GM23338 (cell line): ENCODE results near the gene PVALB.

Source experiments
- CREB1 ChIP-seq: fragments of 250-450 bp; sonication (Bioruptor Pico); IDR thresholded peaks from 2 replicates; pipeline ENCODE4 v1.5.0; 2020; ENCODE audit warnings: low read depth, mild to moderate bottlenecking, moderate library complexity
- EZH2 ChIP-seq: fragments of 200-600 bp; sonication (generic); IDR thresholded peaks from one replicate; pipeline ENCODE4 v1.8.0; 2017; ENCODE audit warnings: antibody characterized with exemption, mild to moderate bottlenecking, low read depth; ENCODE audit not compliant: unreplicated experiment
- EZH2phosphoT487 ChIP-seq: fragments of 200-600 bp; sonication (generic); IDR thresholded peaks from one replicate; pipeline ENCODE4 v1.8.1; 2018; ENCODE audit warnings: antibody characterized with exemption; ENCODE audit not compliant: unreplicated experiment
- JUNB ChIP-seq: IDR thresholded peaks from one replicate; pipeline ENCODE4 v1.6.1; 2016; ENCODE audit warnings: antibody characterized with exemption; ENCODE audit not compliant: unreplicated experiment
- NANOG ChIP-seq: IDR thresholded peaks from 2 replicates; pipeline ENCODE4 v1.6.1; 2016; ENCODE audit warnings: antibody characterized with exemption, borderline replicate concordance
- POLR2AphosphoS5 ChIP-seq: IDR thresholded peaks from 2 replicates; pipeline ENCODE4 v1.6.1; 2016; ENCODE audit warnings: antibody characterized with exemption, low read depth
- REST ChIP-seq: IDR thresholded peaks from one replicate; pipeline ENCODE4 v1.6.1; 2018; ENCODE audit warnings: antibody characterized with exemption; ENCODE audit not compliant: unreplicated experiment
- TF ChIP-seq, protein P1 (sequence below), 2 experiments: fragments of 200-600 bp in 1 of 2; sonication (generic) in 1 of 2; conservative IDR thresholded peaks; 2 replicates each; pipeline versions ENCODE4 v1.5.1 to v1.6.1; 2016 to 2017; ENCODE audit warnings: antibody characterized with exemption in 2 of 2, low read depth in 2 of 2, mild to moderate bottlenecking in 2 of 2, moderate library complexity in 1 of 2

GRCh38 chr22:36753916-36754315, 62.9 kb downstream of the PVALB start:
- TF ChIP-seq EZH2: no peak
- no peak for TF ChIP-seq POLR2AphosphoS5
- TF ChIP-seq, protein P1, sequence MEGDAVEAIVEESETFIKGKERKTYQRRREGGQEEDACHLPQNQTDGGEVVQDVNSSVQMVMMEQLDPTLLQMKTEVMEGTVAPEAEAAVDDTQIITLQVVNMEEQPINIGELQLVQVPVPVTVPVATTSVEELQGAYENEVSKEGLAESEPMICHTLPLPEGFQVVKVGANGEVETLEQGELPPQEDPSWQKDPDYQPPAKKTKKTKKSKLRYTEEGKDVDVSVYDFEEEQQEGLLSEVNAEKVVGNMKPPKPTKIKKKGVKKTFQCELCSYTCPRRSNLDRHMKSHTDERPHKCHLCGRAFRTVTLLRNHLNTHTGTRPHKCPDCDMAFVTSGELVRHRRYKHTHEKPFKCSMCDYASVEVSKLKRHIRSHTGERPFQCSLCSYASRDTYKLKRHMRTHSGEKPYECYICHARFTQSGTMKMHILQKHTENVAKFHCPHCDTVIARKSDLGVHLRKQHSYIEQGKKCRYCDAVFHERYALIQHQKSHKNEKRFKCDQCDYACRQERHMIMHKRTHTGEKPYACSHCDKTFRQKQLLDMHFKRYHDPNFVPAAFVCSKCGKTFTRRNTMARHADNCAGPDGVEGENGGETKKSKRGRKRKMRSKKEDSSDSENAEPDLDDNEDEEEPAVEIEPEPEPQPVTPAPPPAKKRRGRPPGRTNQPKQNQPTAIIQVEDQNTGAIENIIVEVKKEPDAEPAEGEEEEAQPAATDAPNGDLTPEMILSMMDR (conservative IDR thresholded peaks at IDR 0.05; ENCODE audit: low read depth in 2 of 2): no peak
- no peak for TF ChIP-seq CREB1 (CRISPR knock-in tag)
- no peak for TF ChIP-seq NANOG
- TF ChIP-seq REST: no peak
- TF ChIP-seq JUNB: no peak
- TF ChIP-seq EZH2phosphoT487: no peak
